NB4 (cell line): ENCODE measurements around the gene MYO19.

Experiments
- POLR2A ChIP-seq: IDR thresholded peaks from 2 replicates; pipeline ENCODE4 v1.6.1; 2011; ENCODE audit warnings: mild to moderate bottlenecking; ENCODE audit not compliant: insufficient read length; ENCODE audit errors: extremely low read depth
- TF ChIP-seq, protein P1 (sequence below): IDR thresholded peaks from one replicate; pipeline ENCODE4 v1.5.1; 2012; ENCODE audit warnings: low read depth, low read length

DNA sequence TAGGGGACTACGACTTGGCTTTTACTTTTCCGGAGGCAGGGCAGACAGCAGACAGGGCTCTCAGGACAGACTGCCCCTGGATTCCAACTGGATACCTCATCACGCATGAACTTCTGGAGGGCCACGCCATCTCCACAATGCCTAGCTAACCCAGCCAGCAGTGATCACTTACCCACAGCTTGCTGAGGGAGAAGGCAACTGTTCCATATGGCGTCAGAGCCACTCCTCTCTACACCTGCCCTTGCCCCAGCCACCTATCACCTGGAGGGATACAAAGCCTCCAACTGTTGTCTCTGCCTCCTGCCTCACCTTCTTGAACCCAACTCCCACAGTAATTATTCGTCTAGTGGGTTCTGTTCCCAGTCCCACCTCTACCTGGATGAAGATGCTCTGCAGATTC lies 8.8 kb downstream of the MYO19 start:
- TF ChIP-seq, protein P1, sequence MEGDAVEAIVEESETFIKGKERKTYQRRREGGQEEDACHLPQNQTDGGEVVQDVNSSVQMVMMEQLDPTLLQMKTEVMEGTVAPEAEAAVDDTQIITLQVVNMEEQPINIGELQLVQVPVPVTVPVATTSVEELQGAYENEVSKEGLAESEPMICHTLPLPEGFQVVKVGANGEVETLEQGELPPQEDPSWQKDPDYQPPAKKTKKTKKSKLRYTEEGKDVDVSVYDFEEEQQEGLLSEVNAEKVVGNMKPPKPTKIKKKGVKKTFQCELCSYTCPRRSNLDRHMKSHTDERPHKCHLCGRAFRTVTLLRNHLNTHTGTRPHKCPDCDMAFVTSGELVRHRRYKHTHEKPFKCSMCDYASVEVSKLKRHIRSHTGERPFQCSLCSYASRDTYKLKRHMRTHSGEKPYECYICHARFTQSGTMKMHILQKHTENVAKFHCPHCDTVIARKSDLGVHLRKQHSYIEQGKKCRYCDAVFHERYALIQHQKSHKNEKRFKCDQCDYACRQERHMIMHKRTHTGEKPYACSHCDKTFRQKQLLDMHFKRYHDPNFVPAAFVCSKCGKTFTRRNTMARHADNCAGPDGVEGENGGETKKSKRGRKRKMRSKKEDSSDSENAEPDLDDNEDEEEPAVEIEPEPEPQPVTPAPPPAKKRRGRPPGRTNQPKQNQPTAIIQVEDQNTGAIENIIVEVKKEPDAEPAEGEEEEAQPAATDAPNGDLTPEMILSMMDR = no peak
- no peak for TF ChIP-seq POLR2A
